ENCODE measurements around the gene SOWAHA.

Gene SOWAHA

GRCh38 chr5:132812781-132813598 is at the start of gene SOWAHA:
Gene SOWAHA (plus strand): TSS chr5:132813302. CDS start chr5:132813622, 320 bp downstream.
- no peak for DNase-seq (ENCODE audit: low spot score)

DNA sequence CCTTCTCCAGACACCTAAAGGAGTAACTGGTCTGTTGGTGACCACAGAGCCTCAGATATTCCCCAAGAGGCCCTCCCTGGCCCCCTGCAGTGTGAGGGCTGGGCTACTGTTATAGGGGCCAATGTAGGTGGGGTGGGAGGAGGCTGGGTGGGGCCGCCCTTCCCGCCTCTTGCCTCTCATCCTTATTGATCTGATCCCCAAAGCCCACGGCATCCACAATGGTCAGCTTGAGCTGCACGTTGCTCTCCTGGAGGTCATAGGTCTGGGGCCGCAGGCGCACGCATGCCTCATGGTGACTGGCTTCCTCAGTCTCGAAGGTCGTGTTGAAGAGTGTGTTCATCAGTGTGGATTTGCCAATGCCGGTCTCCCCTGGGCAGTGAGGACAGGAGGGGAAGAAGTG is 49.1 kb upstream of the SOWAHA start:
- DNase-seq (ENCODE audit: low spot score): no peak

- no peak for DNase-seq (ENCODE audit: low spot score)
These were observed 48.3 kb upstream of the SOWAHA start for GRCh38 chr5:132764671-132765238.

DNA sequence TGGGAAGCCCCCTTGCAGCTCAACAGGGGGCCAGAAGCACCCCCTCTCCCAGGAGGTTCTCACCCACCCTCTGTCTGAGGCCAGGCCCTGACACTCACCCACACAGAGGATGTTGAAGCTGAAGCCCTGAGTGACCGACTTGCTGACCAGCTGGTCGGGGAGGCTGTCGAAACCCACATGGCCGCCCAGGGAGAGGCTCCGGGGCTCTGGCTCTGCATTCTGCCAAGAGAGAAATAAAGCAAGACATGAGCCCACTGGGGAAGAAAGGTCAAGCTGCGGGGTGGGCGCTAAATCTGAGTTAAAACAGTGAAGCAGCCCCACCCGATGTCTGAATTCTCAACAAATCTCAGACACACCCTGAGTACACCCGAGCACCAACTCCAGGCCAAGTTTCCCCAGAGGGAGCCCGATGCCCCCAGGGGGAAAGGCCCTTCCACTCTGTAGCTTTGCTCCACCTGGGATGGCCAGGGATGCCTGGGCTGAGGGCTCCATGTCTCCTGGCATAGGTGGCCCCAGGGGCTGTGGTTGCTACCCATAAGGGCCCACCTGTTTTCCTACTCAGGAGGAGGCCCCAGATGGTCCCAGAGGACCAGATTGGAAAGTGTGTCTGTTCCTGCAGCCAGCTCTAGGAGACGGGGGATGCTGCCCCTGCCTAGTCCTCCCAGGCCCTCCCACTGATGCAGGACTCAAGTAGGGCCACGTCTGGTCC is 47.6 kb upstream of the SOWAHA start:
- no peak for DNase-seq (ENCODE audit: low spot score)

GRCh38 chr5:132766020-132766805 is 46.9 kb upstream of the SOWAHA start:
- DNase-seq (ENCODE audit: low spot score): no peak

- no peak for DNase-seq (ENCODE audit: low spot score)
These were observed 46.4 kb upstream of the SOWAHA start for GRCh38 chr5:132766806-132767055.

GRCh38 chr5:132767150-132767549 is 46.0 kb upstream of the SOWAHA start:
- no peak for DNase-seq (ENCODE audit: low spot score)

- DNase-seq (ENCODE audit: low spot score): no peak
These were observed 44.6 kb upstream of the SOWAHA start for GRCh38 chr5:132768485-132768868.

DNA sequence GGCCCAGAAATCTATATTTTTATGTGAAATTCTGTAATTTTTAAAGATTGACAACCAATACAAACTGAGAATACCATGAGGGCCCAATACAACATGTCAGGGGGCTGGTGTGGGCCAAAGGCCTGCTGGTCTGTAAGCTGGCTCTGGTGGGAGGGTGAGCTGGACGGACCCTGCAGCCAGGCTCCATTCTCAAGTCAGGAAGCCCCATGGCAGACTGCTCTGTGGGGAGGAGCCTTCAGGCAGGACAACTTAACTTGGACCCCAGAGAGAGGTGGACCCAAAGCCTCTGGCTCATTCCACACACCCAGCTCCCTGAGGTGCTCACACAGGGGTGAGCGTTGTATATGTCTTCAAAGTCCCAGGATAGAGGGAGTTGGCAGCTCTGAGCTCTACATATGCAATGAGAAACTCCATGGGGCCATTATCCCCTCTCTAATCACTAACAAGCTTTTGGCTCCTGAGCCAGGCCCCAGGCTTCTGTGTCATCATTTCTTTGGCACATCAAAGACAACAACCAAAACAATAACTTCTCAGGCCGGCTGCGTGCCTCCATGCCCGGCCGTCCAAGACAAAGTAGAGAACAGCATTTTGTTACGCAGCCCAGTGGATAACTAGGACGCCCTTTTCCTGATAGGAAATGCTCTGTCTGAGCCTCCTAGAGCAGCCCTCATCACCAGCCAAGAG is 42.5 kb upstream of the SOWAHA start:
- DNase-seq (ENCODE audit: low spot score): no peak

DNA sequence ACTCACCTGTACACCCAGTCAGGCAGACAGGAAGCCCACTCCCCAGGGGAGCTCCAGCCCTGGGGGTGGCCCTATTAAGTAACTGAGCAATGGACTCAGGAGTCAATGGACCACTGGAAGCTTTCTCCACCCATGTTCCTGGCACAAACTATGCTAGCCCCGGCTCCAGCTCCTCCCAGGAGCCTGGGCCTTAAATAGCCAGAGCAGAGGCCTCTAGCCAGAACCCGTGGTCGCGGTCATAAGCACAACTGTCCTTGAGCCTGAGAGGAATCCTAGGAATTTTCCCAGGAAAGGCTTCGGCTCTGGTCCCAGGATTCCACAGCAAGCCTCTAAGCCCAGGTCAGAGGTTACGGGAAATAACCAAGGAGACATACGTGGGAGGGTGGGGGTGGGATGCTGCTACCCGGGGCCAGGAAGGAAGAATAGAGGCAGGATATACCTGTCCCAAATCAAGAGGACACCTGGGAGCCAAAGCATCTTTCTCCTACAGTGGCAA is 41.6 kb upstream of the SOWAHA start:
- DNase-seq (ENCODE audit: low spot score): peak; percentile 79

GRCh38 chr5:132772291-132773070 is 40.6 kb upstream of the SOWAHA start:
- no peak for DNase-seq (ENCODE audit: low spot score)

DNA sequence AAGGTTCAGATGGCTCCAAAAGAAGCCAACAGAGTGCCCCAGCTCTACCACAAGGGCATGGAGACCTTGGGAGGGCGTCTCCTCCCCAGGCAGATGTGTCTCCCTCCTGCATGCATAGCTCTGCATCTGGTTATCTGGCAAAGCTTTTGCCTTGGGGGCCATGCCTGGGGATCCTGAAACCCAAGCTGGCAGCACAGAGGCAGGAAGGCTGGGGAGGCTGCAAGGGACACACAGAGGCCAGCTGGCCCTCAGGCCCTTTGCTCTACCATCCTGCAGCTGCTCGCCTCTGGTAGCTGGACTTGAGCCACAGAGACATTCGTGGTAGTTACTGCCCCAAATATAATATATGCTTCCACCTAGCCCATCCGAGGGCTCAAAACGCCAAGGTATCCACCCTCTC is 40.0 kb upstream of the SOWAHA start:
- no peak for DNase-seq (ENCODE audit: low spot score)

DNA sequence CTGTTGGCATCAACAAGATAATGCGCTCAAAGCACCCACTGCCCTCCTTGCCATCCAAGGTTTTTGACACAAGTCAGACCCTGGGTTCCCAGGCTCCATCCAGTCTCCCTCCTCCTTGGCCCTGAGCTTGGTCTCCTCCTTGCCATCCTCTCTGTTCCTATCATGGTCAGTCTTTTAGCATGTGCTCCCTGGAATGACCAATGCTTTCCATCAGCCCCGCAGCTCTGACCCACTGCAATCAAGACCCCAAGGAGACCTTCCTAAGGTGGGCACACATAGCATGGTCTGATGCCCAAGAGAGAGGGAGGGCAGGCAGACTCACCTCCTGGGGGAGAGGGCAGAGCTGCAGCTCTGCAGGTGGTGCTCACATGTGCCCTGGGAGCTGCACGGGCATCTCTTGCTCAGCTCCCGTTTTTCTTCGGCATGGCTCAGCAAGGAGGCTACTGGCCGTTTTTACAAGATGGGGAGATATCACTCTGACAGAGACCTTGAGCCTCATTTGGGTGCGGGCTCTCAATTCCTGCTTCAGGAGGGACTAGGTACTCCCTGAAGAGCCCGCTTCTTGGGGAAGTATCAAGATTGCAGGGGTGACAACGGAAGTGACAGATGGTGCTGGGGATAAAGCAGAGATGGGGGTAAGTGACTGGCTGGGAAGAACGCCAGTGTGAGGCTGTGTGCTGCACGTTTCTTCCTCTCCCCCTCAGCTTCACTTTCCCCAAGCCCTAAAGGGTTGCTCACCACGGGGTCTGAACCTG is 39.3 kb upstream of the SOWAHA start:
- DNase-seq (ENCODE audit: low spot score): no peak

- no peak for DNase-seq (ENCODE audit: low spot score)
These were observed 38.7 kb upstream of the SOWAHA start for GRCh38 chr5:132774406-132774805.

DNA sequence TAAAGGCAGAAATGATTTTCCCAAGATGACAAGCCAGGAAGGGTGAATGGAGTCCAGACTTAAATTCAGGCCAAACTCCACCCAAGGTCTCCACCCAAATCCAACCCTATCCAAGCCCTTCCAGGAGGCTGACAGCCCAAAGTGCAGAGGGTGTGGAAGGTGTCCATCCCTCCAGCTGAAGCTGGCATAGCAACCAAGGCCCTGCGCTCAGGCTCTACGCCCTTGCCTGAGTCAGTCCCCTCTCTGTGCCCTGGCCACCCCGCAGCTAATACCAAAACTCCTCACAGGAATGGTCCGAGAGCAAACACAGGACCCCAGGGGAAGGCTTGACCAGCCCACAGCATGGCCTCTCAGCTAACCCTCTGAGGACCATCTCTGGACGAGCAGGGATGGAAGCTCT is 38.2 kb upstream of the SOWAHA start:
- no peak for DNase-seq (ENCODE audit: low spot score)

DNA sequence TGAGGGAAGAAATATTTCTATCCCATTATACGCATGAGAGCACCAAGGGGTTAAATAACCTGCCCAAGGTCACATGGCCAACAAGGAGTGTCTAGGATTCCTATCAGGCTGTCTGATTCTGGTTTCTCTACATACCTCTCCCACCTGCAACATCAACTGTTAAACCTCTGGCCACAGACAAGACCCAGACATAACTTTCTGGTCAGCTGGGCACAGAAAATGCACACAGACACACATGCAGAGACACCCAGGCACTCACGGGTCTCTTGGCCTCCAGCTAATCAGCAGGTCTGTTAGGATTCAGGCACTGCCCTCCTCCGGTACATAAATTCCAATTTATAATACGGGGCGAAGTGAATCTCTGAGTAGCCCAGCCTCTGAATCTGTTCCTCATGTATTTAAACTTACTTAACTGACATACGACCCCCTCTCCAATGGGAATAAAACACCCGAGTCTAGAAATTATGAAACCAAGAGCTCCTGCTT is 37.6 kb upstream of the SOWAHA start:
- no peak for DNase-seq (ENCODE audit: low spot score)

- peak; percentile 60 for DNase-seq (ENCODE audit: low spot score)
These were observed 36.8 kb upstream of the SOWAHA start for GRCh38 chr5:132776131-132776937.

GRCh38 chr5:132776938-132777208 is 36.2 kb upstream of the SOWAHA start:
- DNase-seq (ENCODE audit: low spot score): no peak

DNA sequence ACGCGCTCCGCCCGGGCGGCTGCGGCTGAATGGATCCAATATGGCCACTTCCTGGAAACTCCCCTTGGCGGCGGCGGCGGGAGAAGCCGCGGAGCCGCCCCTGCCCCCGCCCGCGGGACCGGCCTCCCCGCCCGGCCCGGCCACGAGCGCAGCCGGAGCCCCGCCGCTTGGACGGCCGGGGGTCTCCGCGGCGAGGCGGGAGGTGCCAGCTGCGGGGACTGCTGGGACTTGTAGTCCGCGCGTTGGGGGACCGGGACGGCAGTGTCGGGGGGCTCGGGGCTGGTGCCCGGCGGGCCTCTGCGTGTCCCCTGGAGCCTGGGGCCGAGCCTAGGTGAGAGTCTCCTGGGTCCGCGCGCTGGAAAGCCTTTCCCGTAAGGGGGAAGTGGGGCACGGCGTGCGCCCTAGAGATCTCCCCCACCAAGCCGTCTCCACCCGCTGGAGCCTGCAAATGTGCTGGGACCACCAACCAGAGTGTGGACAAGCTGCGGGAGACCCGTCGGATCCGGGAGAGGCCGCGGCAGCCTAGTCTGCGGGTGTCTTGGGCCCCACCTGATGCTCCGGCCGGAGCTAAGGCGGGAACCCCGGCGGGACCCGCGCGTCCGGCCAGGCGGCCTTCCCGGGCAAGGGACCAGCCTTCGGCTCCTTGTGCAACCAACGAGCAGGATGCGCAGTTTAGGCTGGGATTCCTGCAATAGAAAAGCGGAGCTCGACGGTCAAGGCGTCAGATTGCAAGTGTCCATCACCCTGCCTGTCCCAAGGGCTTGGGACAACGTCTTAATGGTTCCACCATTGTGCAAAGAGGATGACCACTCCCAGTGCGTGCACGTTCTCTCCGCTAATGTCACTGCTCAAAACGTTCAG is 35.7 kb upstream of the SOWAHA start, which contains the start of gene SEPTIN8:
Gene SEPTIN8, minus strand, starts transcription at position 31 of the 861 bp plus-strand sequence. CDS start 102 bp downstream, outside the sequence.
- DNase-seq (ENCODE audit: low spot score): peak; percentile 81

Measured in AG08396 (cell line).